NB4 (cell line): ENCODE results near the gene SMIM5.

Experiments
- CTCF ChIP-seq: IDR thresholded peaks from one replicate; pipeline ENCODE4 v1.5.1; 2012; ENCODE audit warnings: low read depth, low read length
- POLR2A ChIP-seq: IDR thresholded peaks from 2 replicates; pipeline ENCODE4 v1.6.1; 2011; ENCODE audit warnings: mild to moderate bottlenecking; ENCODE audit not compliant: insufficient read length; ENCODE audit errors: extremely low read depth

- TF ChIP-seq POLR2A (no peak), CTCF (no peak)
These were observed 37.3 kb upstream of the SMIM5 start for GRCh38 chr17:75595920-75596313.
